Muscle of arm (tissue), 12 donors: ENCODE data around the gene LINGO3. TPM values are rescaled to one million over a fixed set of nuclear protein-coding genes. Genes with fewer than 3 reads are reported as not detected.

Experiments used
- DNase-seq: peaks from one replicate; pipeline ENCODE4 v3.0.0-alpha.2; 2013
- polyA plus RNA-seq, 12 donors: library from polyadenylated mRNA; unstranded; fragments of 120-200 nt; gene quantifications; one replicate each; pipeline ENCODE4 v1.2.1, GENCODE V29; 2013; ENCODE audit not compliant: insufficient read length in 12 of 12

Gene LINGO3
- polyA plus RNA-seq, 12 donors: 0.08 to 0.32 (median 0.11) TPM; not detected in 7

GRCh38 chr19:2307518-2308012 lies 389 bp downstream of the LINGO3 start:
- no peak for DNase-seq

- no peak for DNase-seq
Measured at GRCh38 chr19:2306971-2307370, 983 bp downstream of the LINGO3 start.

GRCh38 chr19:2306281-2306806 lies 1.6 kb downstream of the LINGO3 start:
- no peak for DNase-seq

DNA sequence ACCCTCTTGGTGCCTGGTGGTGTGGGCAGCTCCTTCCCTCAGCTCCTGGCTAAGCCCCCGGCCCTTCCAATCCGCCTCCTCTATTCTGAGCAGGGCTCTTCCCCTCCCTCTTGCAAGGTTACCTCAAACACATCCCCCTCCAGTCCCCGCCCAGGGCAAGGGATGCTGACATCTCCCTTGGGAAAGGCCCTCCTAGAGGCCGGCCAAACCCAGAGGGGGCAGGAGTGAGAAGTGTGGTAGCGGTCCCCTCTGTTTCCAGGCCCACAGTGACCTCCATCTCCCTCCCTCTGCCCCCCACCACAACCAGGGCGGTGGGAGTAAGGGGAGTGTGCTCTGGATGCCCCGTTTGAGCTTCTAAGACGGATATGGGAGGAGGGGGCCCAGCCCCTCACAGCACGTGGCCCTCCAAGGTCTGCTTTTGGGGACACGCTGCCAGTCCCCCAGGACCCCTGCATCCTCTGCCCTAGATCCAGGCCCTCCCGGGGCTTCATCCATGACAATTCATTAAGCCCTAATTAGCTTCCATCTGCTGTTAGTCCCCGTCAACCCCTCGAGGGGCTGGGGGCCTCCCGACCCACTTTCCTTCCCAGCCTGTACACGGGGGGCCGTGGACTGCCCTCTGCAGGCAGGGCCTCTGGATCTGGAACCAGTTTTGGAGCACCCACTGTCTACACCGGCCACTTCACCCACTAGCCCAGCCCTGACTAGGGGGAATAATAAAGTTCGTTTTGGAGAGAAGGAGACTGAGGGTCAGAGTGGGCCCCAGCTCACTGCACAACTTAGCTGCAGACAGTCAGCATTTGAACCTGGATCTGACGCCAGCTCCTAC lies 2.3 kb downstream of the LINGO3 start:
- DNase-seq: no peak

DNA sequence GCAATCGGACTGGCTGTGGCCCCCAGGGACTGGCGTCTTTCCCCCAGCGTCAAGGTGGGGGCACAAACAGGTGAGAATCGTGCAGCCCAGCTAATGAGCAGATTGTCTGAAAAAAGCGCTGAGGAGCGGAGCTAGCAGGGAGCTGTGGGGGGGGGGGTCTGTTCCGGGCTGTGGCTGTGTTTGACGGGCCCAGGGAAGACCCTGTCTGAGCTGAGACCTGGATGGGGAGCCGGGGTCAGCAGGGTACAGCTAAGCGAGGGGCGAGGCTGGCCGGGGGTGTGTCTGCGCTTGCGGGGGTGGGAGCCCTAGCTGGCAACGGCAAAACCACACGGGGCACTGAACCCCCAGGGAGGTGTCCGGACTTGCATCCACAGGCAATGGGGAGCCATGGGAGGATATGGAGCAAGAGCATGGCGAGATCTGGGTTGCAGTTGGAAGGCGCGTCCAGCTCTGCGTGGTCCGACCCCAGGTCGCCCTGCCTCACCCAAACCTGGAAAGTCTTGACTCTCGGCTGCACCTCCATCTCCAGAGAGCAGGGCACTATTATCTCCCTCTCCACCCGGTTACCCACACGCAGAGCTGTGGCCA lies 4.6 kb downstream of the LINGO3 start:
- no peak for DNase-seq

GRCh38 chr19:2302319-2303210 lies 5.4 kb downstream of the LINGO3 start:
- peak; percentile 54 for DNase-seq

DNA sequence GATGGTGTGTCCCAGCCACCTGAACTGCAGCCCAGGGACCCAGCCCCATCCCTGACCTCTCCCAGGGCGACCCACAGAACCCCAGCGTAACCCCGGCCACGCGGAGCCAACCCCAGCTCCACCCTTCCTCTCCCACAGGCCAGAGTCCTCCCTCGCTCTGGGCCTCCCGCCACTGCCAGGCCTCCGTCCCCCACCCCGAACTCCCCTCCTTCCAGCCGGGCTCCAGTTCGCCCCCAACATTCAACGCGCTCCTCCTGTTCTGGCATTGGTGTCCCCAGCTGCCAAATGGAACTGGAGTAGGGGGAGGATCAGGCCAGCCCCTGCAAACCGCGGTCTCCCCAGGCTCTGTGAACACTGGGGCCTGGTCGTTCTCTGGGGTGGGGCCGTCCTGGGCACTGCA lies 7.4 kb downstream of the LINGO3 start:
- DNase-seq: no peak

DNA sequence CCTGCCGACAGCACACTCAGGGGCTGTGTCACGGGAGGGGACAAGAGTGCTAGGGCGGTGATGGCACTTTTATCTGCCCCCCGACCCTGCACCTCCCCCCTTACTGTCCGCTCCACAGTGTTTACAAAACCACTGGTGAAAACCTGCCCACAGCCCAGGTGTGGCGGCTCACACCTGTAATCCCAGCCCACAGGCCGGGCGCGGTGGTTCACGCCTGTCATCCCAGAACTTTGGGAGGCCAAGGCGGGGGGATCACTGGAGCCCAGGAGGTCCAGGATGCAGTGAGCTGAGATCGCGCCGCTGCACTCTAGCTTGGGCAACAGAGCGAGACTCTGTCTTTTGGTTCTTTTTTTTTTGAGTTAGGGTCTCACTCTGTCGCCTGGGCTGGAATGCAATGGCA lies 11.8 kb downstream of the LINGO3 start:
- DNase-seq: no peak

- DNase-seq: no peak
Measured at GRCh38 chr19:2294687-2295335, 13.1 kb downstream of the LINGO3 start.

- DNase-seq: no peak
Measured at GRCh38 chr19:2291185-2291751, 16.7 kb downstream of the LINGO3 start.

- DNase-seq: no peak
Measured at GRCh38 chr19:2290441-2291184, 17.3 kb downstream of the LINGO3 start.

DNA sequence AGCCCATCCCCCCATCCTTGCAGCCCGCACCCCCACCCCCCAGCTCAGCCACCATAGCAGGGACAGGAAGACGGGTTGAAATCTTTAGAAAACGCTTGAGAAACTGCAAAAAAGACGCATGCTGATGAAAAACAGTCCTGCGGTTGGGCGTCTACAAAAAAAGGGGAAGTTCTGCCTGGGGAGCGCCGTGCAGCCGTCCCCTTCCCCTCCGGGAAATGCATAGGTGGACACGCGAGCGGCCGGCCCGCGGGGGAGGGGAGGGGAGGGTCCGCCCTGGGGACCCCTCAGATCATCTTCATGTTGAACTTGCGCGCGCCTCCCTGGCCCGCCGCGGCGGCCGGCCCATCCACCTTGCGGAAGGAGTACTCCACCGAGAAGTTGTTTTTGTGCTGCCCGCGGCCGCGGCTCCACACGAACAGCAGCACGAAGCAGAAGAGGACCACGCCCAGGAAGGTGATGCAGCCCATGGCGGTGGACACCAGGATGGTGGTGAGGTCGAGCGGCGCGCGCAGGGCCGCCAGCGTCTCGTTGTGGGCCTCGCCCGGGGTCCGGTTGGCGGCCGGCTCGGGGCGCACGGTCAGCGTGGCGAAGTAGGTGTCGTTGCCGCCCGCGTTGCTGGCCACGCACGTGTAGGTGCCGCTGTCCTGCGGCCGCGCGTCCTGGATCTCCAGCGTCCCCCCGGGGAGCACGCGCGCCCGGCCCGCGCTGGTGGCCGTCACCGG lies 18.1 kb downstream of the LINGO3 start:
- DNase-seq: no peak

GRCh38 chr19:2288818-2289713 lies 18.9 kb downstream of the LINGO3 start:
- DNase-seq: no peak

DNA sequence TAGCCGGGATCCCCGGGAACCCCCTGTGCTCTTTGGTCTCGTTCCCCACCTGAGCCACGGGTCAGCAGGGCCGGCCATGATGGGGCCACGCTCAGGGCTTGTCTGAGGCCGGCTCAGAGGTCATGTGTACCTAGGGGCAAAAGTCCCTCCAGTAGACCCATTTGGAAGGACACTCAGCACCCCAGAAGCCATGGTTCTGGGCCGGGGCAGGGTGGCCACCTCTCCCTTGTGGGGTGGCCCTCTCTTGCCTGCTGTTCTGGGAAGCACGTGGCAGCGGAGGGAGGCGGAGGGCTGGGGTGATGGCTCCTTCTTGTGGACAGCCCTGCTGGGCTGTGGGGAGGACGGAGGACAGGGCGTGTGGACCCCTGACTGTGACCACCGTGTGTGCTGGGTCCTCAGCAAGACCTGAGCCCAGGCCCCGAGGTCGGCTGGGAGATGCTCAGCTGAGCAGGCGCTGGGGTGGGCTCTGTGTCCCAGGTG lies 19.6 kb downstream of the LINGO3 start:
- no peak for DNase-seq

- DNase-seq: no peak
Measured at GRCh38 chr19:2287585-2288337, 20.2 kb downstream of the LINGO3 start.

GRCh38 chr19:2286402-2287140 lies 21.4 kb downstream of the LINGO3 start:
- no peak for DNase-seq
